Colonic mucosa (tissue), 4 donors: ENCODE data around the gene KRT74. TPM values are rescaled to one million over a fixed set of nuclear protein-coding genes. Genes with fewer than 3 reads are reported as not detected.

Experiments used
- DNase-seq: peaks from one replicate; pipeline ENCODE4 v3.0.0-alpha.2; 2020
- H3K27ac ChIP-seq: fragments of 200-600 bp; one replicate; pipeline ENCODE4 v1.8.0; 2021
- H3K27me3 ChIP-seq: fragments of 200-600 bp; one replicate; pipeline ENCODE4 v1.8.0; 2021
- H3K36me3 ChIP-seq: fragments of 200-600 bp; one replicate; pipeline ENCODE4 v1.8.0; 2021
- H3K4me1 ChIP-seq: fragments of 200-600 bp; one replicate; pipeline ENCODE4 v1.8.0; 2021; ENCODE audit warnings: mild to moderate bottlenecking
- H3K4me3 ChIP-seq: fragments of 200-600 bp; one replicate; pipeline ENCODE4 v1.8.0; 2021
- H3K9ac ChIP-seq, 2 donors: one replicate each; pipeline ENCODE4 v1.7.0; 2013; ENCODE audit warnings: control low read depth in 2 of 2, low read depth in 2 of 2, low read length in 2 of 2
- H3K9me3 ChIP-seq: fragments of 200-600 bp; one replicate; pipeline ENCODE4 v1.8.0; 2021
- CTCF ChIP-seq: fragments of 200-600 bp; IDR thresholded peaks from one replicate; pipeline ENCODE4 v1.8.0; 2022; ENCODE audit warnings: antibody characterized with exemption, mild to moderate bottlenecking
- intact Hi-C: fragments of 100-400 bp; cut with DNase I; formaldehyde crosslinking; loops from one replicate; pipeline ENCODE4 v1.14.1; 2022
- total RNA-seq, 2 donors: library from RNA; stranded (reverse); fragmentation: NEBNext Ultra II Directional in 1 of 2; extraction: Animal tissue kit (Norgen Biotek cat#: 25700) in 1 of 2; gene quantifications; one replicate each; pipeline ENCODE4 v1.2.1, GENCODE V29; 2021
- donor health status: healthy.
- donor health status: DM: no; HTN: no; CAD: no.
- donor health status: DM: no; HTN: no; CAD: no.

Gene KRT74
- total RNA-seq, 2 donors from 2014 or later: not detected

- Histone ChIP-seq H3K4me1 (no peaks in the 10 kb centered on the region), H3K9ac (no peak overlapping the region), H3K4me3 (no peak overlapping the region), H3K36me3 (no peaks in the 10 kb centered on the region), H3K9me3 (no peaks in the 10 kb centered on the region), H3K27me3 (no peaks in the 10 kb centered on the region), H3K27ac (no peak overlapping the region)
- intact Hi-C loops: no loop called here
- no peak for TF ChIP-seq CTCF
- DNase-seq: no peak
These were observed 43.2 kb upstream of the KRT74 start for GRCh38 chr12:52616680-52617402.

GRCh38 chr12:52615912-52616311 lies 42.3 kb upstream of the KRT74 start:
- intact Hi-C loops: no loop called here
- TF ChIP-seq CTCF: no peak
- no peak overlapping the region for H3K27ac ChIP-seq
- no peak overlapping the region for H3K9ac ChIP-seq
- DNase-seq: peak; percentile 13
- no peaks in the 10 kb centered on the region for H3K4me1 ChIP-seq
- H3K36me3 ChIP-seq: no peaks in the 10 kb centered on the region
- H3K4me3 ChIP-seq: no peak overlapping the region
- H3K27me3 ChIP-seq: no peaks in the 10 kb centered on the region
- H3K9me3 ChIP-seq: no peaks in the 10 kb centered on the region

- DNase-seq: peak; percentile 4
- Histone ChIP-seq H3K9ac (no peak overlapping the region), H3K27ac (no peak overlapping the region), H3K9me3 (no peaks in the 10 kb centered on the region), H3K4me1 (no peaks in the 10 kb centered on the region), H3K36me3 (no peaks in the 10 kb centered on the region), H3K4me3 (no peak overlapping the region), H3K27me3 (no peaks in the 10 kb centered on the region)
- TF ChIP-seq CTCF: no peak
- intact Hi-C loops: no loop called here
These were observed 41.7 kb upstream of the KRT74 start for GRCh38 chr12:52615208-52615868.

GRCh38 chr12:52614381-52615207 lies 41.0 kb upstream of the KRT74 start:
- no peak overlapping the region for H3K27ac ChIP-seq
- TF ChIP-seq CTCF: no peak
- H3K9ac ChIP-seq: no peak overlapping the region
- H3K27me3 ChIP-seq: no peaks in the 10 kb centered on the region
- no peaks in the 10 kb centered on the region for H3K4me1 ChIP-seq
- intact Hi-C loops: no loop called here
- no peaks in the 10 kb centered on the region for H3K36me3 ChIP-seq
- H3K9me3 ChIP-seq: no peaks in the 10 kb centered on the region
- no peak overlapping the region for H3K4me3 ChIP-seq
- peak; percentile 15 for DNase-seq

- TF ChIP-seq CTCF: no peak
- peak; percentile 10 for DNase-seq
These were observed 39.9 kb upstream of the KRT74 start for GRCh38 chr12:52613384-52614030.

More at GRCh38 chr12:52613384-52614030, 39.9 kb upstream of the KRT74 start:
- H3K27ac ChIP-seq: no peak overlapping the region
- H3K4me1 ChIP-seq: no peaks in the 10 kb centered on the region
- no peaks in the 10 kb centered on the region for H3K36me3 ChIP-seq
- H3K9ac ChIP-seq: no peak overlapping the region
- intact Hi-C loops: no loop called here
- no peaks in the 10 kb centered on the region for H3K27me3 ChIP-seq
- H3K4me3 ChIP-seq: no peak overlapping the region
- H3K9me3 ChIP-seq: no peaks in the 10 kb centered on the region
